Uterus (tissue), 4 donors: ENCODE measurements around the gene NAV3. TPM values are rescaled to one million over a fixed set of nuclear protein-coding genes. Genes with fewer than 3 reads are reported as not detected.

Experiments used
- DNase-seq, 2 donors: peaks; one replicate each; pipeline ENCODE4 v3.0.0-alpha.2; 2019 to 2020
- H3K27ac ChIP-seq, 2 donors: fragments of 200-600 bp; sonication (generic); 1 replicate in 1 of 2; 2 replicates in 1 of 2; pipeline ENCODE4 v1.5.1; 2016 to 2018
- H3K27me3 ChIP-seq, 2 donors: fragments of 200-600 bp; sonication (generic); one replicate each; pipeline ENCODE4 v1.5.1; 2018 to 2019; ENCODE audit warnings: control low read depth in 1 of 2
- H3K36me3 ChIP-seq, 2 donors: fragments of 200-600 bp; sonication (generic); one replicate each; pipeline ENCODE4 v1.5.1; 2019; ENCODE audit warnings: control low read depth in 1 of 2
- H3K4me1 ChIP-seq, 2 donors: fragments of 200-600 bp; sonication (generic); one replicate each; pipeline ENCODE4 v1.5.1; 2018 to 2019; ENCODE audit warnings: control low read depth in 1 of 2
- H3K4me3 ChIP-seq, 2 donors: fragments of 200-600 bp; sonication (generic); 1 replicate in 1 of 2; 2 replicates in 1 of 2; pipeline ENCODE4 v1.5.1; 2018 to 2019; ENCODE audit warnings: mild to moderate bottlenecking in 1 of 2
- H3K9me3 ChIP-seq, 2 donors: fragments of 200-600 bp; sonication (generic); one replicate each; pipeline ENCODE4 v1.5.1; 2019; ENCODE audit warnings: control low read depth in 1 of 2
- POLR2A ChIP-seq, 2 donors: fragments of 450-650 bp; IDR thresholded peaks; one replicate each; pipeline ENCODE4 v1.6.1; 2016; ENCODE audit warnings: antibody characterized with exemption in 2 of 2, mild to moderate bottlenecking in 1 of 2, moderate library complexity in 1 of 2
- intact Hi-C: fragments of 100-400 bp; cut with DNase I; formaldehyde crosslinking; loops from one replicate; pipeline ENCODE4 v1.15.1; 2023; ENCODE audit warnings: low total_unique reads
- total RNA-seq, 4 donors: library from RNA; depleted of rRNA in 3 of 4; stranded (reverse); fragments of >200 nt in 3 of 4; gene quantifications; one replicate each; pipeline versions ENCODE4 v1.1.0 to v1.2.4, GENCODE V29; 2014 to 2023
- TF ChIP-seq, protein P1 (sequence below), 4 experiments: fragments of 200-600 bp in 2 of 4; fragments of 450-650 bp in 2 of 4; sonication (generic) in 2 of 4; IDR thresholded peaks; one replicate each; pipeline ENCODE4 v1.5.1; 2016 to 2019; ENCODE audit warnings: antibody characterized with exemption in 4 of 4, mild to moderate bottlenecking in 2 of 4, moderate library complexity in 1 of 4
- donor health status: DM: yes; HTN: yes; CAD: no.

The NAV3 gene
- total RNA-seq, 4 donors from 2014 or later: 7.2 to 33.9 (median 13.0) TPM

DNA sequence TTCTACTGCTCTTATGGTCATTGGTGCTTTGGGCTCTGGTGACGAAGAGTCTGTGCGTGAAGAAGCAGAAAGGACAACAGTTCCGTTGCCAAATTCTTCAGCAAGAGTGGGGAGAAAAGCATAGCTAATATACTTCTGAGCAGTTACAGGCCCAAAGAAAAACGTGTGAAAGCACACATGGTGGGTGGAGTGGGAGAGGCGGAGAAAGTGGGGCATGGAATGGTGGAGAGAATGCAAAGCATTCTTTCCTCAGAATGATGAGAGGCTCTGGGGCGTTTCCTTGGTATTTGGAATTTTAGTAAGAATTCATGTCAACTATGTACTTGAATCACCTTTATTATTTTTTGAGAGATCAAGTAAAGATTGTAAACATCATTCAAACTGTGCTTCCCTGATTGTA is 396.1 kb downstream of the NAV3 start:
- no peak overlapping the region for H3K27ac ChIP-seq
- no peaks in the 10 kb centered on the region for H3K4me1 ChIP-seq
- TF ChIP-seq, protein P1, sequence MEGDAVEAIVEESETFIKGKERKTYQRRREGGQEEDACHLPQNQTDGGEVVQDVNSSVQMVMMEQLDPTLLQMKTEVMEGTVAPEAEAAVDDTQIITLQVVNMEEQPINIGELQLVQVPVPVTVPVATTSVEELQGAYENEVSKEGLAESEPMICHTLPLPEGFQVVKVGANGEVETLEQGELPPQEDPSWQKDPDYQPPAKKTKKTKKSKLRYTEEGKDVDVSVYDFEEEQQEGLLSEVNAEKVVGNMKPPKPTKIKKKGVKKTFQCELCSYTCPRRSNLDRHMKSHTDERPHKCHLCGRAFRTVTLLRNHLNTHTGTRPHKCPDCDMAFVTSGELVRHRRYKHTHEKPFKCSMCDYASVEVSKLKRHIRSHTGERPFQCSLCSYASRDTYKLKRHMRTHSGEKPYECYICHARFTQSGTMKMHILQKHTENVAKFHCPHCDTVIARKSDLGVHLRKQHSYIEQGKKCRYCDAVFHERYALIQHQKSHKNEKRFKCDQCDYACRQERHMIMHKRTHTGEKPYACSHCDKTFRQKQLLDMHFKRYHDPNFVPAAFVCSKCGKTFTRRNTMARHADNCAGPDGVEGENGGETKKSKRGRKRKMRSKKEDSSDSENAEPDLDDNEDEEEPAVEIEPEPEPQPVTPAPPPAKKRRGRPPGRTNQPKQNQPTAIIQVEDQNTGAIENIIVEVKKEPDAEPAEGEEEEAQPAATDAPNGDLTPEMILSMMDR (IDR thresholded peaks at IDR 0.05): no peak
- TF ChIP-seq POLR2A (IDR thresholded peaks at IDR 0.05): no peak
- intact Hi-C loops: no loop called here
- H3K27me3 ChIP-seq: no peaks in the 10 kb centered on the region
- H3K4me3 ChIP-seq: no peak overlapping the region
- no peak for DNase-seq
- no peaks in the 10 kb centered on the region for H3K9me3 ChIP-seq
- no peaks in the 10 kb centered on the region for H3K36me3 ChIP-seq

- Histone ChIP-seq H3K27ac (no peak overlapping the region), H3K36me3 (no peaks in the 10 kb centered on the region), H3K27me3 (no peaks in the 10 kb centered on the region), H3K9me3 (no peaks in the 10 kb centered on the region), H3K4me3 (no peak overlapping the region), H3K4me1 (no peaks in the 10 kb centered on the region)
- no peak for TF ChIP-seq POLR2A (IDR thresholded peaks at IDR 0.05)
- TF ChIP-seq, protein P1 (IDR thresholded peaks at IDR 0.05): peak in 2 of 4 experiments; percentile 18 to 25
- intact Hi-C loops: no loop called here
- DNase-seq: no peak
Measured at GRCh38 chr12:78229591-78230101, 399.0 kb downstream of the NAV3 start.

GRCh38 chr12:78232756-78233155 is 402.1 kb downstream of the NAV3 start:
- intact Hi-C loops: no loop called here
- no peak for DNase-seq
- no peak overlapping the region for H3K27ac ChIP-seq
- H3K36me3 ChIP-seq: no peaks in the 10 kb centered on the region
- H3K27me3 ChIP-seq: no peaks in the 10 kb centered on the region
- H3K9me3 ChIP-seq: no peaks in the 10 kb centered on the region
- TF ChIP-seq, protein P1 (IDR thresholded peaks at IDR 0.05): no peak
- no peak for TF ChIP-seq POLR2A (IDR thresholded peaks at IDR 0.05)
- no peak overlapping the region for H3K4me3 ChIP-seq
- H3K4me1 ChIP-seq: no peaks in the 10 kb centered on the region

DNA sequence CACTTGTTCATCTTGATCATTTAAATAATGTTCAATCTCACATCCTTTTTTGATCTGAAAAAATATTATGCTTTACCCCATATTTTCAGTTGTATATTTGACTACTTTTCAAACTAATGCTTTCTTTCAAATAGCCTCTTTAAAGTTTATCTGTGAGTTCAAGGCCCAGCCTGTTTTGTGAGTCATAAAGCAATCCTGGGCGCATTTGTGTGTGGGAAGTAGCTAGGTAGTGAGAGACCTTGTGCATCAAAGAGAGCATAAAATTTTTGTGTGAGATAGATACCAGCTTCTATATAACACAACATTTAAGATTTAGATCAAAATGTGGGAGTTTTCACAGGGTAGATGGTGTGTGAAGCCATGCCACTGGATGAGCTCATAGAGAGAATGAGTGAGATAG is 405.6 kb downstream of the NAV3 start:
- no peak overlapping the region for H3K4me3 ChIP-seq
- TF ChIP-seq POLR2A (IDR thresholded peaks at IDR 0.05): no peak
- TF ChIP-seq, protein P1 (IDR thresholded peaks at IDR 0.05): no peak
- intact Hi-C loops: no loop called here
- no peaks in the 10 kb centered on the region for H3K36me3 ChIP-seq
- H3K27ac ChIP-seq: no peak overlapping the region
- DNase-seq: no peak
- no peaks in the 10 kb centered on the region for H3K27me3 ChIP-seq
- no peaks in the 10 kb centered on the region for H3K4me1 ChIP-seq
- no peaks in the 10 kb centered on the region for H3K9me3 ChIP-seq

GRCh38 chr12:78239544-78239943 is 408.9 kb downstream of the NAV3 start:
- intact Hi-C loops: no loop called here
- no peaks in the 10 kb centered on the region for H3K4me1 ChIP-seq
- no peak overlapping the region for H3K4me3 ChIP-seq
- H3K9me3 ChIP-seq: no peaks in the 10 kb centered on the region
- no peak for DNase-seq
- no peaks in the 10 kb centered on the region for H3K27me3 ChIP-seq
- no peaks in the 10 kb centered on the region for H3K36me3 ChIP-seq
- no peak for TF ChIP-seq POLR2A (IDR thresholded peaks at IDR 0.05)
- TF ChIP-seq, protein P1 (IDR thresholded peaks at IDR 0.05): no peak
- no peak overlapping the region for H3K27ac ChIP-seq
